HG03139 (cell line): Measurements from ENCODE around the gene HERPUD2.

Experiments
- ATAC-seq: cut with Tn5 transposase; IDR thresholded peaks from one replicate; pipeline ENCODE4 v1.9.1; 2021; ENCODE audit not compliant: unreplicated experiment

Gene HERPUD2, protein sequence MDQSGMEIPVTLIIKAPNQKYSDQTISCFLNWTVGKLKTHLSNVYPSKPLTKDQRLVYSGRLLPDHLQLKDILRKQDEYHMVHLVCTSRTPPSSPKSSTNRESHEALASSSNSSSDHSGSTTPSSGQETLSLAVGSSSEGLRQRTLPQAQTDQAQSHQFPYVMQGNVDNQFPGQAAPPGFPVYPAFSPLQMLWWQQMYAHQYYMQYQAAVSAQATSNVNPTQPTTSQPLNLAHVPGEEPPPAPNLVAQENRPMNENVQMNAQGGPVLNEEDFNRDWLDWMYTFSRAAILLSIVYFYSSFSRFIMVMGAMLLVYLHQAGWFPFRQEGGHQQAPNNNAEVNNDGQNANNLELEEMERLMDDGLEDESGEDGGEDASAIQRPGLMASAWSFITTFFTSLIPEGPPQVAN

DNA sequence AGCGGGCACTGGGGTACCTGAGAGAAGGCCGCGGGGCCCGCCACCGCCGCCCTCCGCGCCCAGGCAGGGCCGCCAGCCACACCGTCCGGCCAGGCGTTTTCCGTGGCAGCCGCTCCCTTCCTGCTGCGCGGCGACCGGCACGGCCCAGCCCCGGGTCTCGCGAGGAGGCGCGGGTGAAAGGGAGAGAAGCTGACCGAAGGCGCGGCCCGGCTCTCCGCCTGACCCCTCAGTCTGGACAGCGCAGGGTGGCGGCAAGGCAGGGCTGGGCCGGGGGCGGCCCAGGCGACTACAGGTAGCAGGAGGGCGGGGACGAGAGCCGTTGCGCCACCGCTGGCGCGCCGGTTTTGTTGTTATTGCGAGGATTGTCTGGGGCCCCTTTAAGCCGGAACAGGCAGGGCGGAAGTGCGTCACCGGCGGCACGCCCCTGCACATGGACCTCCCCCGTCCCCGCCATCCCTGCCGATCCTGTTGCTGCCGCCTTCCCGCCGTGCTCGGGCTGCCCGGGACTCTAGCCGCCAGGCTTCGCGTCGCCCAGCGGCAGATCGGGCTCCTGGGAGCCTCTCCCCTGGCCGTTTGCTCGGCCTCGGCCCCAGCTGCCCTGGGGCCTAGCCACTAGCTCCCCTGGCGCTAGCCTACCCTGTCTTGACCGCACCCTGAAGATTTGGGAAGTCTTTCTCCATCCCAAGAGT, at the start of gene HERPUD2:
HERPUD2 (minus strand) TSS at position 352 of the 689 bp plus-strand sequence. CDS start 805 bp downstream, outside the sequence.
- ATAC-seq, result peak; percentile 83

DNA sequence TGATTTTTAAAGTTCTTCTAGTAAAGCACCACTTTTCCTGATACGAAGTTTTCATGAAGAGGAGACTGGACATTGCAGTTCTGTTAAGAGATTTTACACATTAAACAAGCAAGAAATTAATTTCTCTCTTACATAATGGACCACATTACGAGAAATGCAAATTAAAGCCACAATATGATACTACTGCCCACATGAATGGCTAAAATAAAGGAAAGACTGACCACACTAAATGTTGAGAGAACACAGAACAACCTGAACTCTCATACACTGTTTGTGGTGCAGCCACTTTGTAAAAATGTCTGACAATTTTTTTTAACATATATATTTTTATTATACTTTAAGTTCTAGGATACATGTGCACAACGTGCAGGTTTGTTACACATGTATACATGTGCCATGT, 44.0 kb upstream of the HERPUD2 start:
- ATAC-seq, result no peak

DNA sequence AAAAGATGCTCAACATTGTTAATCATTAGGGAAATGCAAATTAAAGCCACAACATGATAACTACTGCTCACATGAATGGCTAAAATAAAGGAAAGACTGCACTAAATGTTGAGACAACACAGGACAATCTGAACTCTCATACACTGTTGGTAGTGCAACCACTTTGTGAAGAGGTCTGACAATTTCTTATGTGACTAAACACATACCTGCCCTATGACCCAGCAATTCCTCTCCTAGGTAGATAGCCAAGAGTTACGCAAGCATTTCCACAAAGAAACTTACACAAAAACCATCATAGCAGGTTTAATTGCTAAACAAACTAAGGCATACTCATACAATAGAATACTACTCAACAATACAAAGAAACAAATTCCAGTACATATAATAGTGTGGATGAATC, 41.8 kb upstream of the HERPUD2 start:
- ATAC-seq, result no peak

DNA sequence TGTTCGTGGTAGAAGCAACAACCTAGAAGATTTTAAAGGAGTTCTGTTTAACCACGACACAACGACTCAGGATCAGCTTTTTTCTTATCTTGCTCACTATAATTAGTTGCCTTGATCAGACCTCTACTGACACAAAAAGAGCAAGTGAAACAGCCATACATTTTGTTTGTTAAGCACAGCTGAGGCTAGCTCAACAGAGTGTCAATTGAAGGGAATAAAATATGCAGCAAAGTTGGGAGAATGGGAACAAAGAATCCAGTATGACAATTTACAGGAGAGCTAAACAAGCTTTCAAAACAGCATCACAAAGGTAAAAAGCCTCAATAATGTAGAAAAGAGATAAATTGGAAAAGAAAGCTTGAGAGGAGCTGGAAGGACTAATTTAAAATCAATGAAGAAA, 40.5 kb upstream of the HERPUD2 start:
- no peak for ATAC-seq

DNA sequence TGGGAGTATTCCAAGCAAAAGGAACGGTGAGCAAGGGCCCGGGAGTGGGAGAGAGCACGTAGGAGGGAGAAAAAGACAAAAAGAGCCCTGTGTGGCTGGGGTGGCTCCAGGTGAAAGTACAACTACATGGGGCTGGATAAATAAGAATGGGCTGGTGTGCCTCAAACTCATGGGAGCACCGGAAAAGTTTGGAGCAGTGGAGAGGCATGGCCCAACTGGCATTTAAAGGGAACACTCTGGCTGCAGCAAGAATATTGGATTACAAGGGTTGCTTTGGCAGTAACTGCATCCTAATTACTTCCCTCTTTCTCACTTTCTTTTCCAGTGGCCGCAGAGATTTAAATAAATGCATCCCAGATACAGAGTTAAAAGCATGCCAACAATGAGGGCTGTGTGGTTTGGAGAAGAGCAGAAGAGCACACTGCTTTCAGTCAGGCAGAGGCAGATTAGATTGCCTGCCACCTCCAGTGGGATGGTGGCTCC, 39.1 kb upstream of the HERPUD2 start:
- no peak for ATAC-seq

DNA sequence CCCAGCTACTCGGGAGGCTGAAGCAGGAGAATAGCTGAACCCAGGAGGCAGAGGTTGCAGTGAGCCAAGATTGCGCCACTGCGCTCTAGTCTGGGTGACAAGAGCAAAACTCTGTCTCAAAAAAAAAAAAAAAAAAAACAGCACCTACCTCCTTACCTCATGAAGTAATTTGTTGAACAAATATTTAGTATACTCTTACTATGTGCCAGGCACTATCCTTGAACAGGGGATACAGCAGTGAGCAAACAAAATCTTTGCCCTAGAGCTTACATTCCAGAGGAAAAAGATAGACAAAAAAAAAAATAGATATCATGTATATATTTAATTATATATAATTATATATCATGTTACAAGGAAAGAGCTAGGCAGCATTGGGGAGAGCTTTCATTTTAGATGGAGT, 36.4 kb upstream of the HERPUD2 start:
- no peak for ATAC-seq

DNA sequence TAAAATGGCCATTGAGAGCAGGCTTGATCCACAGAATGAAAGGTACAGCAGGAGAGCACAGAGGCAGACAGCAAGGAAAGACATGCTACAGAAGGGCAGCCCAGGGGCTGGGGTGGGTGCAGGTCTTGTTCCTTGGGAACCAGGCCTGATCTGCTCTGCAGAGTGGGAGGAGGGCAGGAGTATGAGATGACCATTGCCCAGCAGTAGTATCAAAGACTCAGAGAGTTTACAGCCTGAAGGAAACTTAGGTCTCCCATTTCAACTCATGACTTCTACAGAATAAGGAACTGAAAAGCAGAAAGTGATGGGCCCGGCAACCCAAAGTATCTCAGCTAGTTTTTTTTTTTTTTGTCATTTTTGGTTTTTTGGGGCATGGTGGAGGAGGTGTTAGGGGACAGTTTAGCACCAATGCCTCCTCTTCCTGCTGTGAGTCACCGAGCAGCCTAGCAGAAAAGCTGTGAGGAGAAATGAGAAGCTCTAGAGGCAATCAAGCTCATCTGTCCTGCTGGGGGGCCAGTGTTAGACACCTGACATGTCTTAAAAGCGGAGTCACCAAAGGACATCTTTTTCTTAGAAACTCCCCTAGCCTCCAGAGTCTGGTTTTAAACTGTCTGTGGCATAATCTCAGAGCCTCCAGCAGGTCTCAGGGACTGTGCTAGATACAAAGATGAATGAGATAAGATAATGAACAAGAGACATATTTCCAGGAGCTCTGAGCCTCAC, 34.3 kb upstream of the HERPUD2 start:
- ATAC-seq, result peak; percentile 51

DNA sequence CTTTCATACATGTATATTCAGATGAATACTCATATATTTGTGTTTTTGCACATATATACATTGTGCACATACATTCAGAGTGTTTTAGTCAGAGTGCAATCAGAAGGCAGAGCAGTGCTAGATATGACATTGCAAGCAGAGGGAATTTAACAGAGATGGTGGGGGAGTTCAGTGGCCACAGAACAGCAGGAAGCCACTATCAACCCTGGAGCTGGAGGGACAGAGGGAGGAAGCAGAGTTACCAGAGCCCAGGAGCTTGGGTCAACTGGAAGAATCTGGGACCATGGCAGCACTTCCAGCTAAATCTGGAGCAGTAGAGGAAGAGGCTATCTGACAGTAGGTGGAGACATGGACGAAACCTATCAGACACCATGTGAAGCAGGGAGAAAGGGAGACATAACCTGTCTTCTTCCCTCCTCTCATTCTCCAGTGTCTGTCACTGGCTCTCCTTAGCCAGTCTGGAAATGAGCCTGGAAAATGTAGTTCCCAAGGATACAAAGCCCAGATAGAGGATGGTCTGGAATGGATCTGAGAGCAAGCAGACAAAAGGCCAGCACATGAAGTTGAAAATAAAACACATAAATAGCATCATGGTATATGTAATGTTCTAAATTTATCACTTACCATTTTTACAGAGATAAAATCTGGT, 33.6 kb upstream of the HERPUD2 start:
- ATAC-seq, result no peak

DNA sequence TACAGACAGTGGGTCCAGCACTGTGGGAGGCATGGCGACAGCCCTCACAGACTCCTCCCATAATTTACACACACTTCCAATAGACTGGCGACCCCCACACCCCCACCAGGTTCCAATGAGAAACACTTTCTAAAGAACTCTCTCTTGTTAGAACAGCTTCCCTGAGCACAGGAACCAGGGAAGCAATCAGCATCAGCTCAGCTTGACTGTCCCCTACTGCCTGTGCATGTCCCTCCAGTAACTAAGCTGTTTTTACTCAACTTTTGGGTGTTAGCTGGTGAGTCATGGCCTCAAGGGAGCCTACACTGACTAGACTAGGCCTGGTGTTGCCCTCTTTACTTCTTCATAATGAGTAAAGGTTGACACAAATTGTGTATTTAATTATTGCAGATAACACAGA, 32.6 kb upstream of the HERPUD2 start:
- no peak for ATAC-seq

DNA sequence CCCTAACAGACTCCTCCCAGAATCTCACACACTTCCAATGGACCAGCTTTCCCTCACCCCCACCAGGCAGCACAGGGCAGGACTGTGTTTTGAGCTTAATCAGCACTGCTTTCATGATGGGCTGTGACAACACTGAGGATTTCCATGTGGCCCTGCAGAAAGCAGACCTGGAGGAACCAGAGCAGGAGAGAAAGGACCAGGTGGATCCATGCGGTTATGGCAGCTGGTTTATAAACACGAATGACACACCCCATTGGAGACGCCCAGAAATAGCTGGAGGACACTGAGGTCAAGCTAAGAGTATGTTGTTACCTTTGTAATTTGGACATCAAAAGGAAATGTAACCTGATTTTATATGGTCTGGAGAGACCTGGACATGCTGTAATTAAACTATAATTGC, 31.7 kb upstream of the HERPUD2 start:
- no peak for ATAC-seq

DNA sequence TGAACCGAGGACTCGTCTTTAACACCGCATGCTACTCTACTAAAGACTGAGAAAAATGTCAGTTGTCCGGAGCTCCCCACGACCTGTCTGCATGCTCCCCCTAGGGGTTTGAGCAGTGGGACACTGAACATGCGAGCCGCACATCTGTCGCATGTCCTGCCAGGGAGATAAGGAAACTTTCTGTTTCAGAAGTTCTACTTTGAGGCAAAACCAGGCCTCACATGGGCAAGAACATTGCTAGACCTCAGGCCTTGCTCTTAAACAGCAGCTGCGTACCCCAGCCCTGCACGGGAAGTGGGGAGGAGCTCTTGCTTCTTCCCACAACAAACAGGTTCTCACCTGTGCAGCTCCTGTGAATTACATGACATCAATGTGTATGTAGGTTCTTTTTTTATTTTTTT, 30.3 kb upstream of the HERPUD2 start:
- peak; percentile 40 for ATAC-seq

DNA sequence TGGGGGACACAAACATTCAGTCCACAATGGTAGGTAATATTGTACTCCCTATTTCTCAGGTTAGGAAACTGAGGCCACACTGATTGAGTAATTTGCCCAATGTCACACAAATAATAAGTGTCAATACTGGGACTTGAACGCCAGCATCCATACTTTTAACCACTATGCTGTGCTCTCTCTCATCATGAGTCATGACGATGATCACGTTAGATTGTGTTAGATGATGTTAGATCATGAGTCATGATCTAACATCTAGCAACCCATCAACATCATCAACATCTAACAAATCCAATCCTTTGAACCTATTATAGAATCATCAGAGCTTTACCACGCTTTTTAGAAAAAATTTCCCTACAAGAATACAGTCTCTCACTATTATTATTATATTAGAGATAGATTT, 28.1 kb upstream of the HERPUD2 start:
- ATAC-seq, result no peak

DNA sequence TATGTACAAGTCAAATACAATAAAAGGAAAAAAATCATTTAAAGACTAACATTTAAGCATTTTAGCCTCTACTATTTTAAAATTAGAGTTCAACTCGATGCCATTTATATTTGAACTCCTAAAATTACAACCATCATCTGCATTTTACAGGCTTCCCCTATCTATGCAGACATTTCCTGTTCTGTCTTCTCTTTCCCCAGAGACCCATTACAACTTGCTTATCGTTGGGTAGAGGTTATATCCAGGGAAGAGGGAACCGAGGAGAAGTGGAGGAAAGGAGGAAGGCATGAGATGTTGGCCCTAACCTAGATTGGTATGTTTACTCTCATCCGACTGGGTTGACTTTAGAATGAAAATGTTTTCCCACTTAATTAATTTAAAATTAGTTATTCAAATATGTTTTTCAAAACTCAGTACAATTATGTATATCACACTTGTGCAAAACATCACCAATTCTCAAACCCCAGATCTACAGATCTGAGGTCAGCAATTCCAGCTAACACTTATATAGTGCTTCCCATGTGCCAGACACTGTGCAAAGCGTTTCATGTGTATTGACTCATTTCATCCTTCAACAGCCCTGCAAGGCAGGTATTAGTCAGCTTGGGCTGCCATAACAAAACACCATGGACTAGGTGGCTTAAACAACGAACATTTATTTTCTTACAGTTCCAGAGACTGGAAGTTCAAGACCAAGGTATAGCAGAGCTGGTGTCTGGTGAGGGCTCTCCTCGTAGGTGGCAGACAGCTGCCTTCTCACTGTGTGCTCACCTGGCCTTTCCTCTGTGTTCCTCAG, 27.3 kb upstream of the HERPUD2 start:
- ATAC-seq, result no peak

DNA sequence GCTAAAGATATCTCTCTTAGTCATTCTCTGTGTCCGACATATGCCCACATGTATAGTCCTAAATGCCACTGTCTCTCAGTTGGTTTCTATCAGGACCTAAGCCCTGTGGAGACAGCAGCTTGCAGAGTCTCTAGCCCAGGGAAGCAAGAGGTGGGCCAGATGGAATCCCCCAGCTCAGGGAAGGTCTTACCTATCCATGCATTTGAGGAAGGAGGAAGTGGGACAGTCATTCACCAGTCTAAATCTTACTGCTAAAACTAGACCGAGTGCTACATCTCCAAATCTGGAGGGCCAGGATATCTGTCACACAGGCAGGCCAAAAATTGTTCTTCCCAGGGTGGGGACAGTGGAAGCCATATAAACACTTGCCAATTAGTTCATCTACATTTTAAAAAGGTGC, 26.4 kb upstream of the HERPUD2 start:
- ATAC-seq, result no peak

DNA sequence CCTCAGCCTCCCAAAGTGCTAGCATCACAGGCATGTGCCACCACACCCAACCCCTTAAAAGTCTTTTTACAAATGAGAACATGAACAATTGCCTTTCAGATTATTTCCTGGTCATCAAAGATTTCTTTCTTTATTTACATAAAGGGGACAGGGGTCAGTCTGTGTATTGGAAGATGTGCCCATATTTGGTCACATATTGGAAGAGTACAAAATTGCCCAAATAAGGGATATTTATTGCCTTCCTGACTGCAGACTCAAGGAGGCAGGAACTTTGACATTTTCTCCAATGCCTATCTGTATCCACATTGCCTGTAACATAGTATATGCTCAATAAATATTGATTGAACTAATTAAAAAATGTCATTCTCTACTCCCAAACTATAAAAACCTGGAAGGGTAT, 25.9 kb upstream of the HERPUD2 start:
- no peak for ATAC-seq

DNA sequence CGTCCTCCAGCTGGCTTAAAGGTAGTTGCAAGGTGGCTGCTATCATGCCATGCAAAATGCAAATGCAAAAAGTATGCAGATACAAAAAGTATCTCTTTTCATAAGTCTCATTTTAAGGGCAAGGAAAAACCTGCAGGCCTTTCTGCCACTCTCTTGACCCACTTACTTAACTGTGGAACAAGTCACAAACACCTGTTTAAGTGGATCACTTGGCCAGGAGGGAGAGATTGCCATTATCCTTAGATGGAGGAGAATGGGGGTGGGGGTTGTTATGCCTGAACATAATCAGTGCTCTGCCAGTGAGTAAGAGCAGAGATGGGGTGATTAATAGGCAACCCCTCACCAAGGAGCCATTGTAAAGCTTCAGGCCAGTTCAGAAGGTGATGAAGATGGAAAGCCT, 25.1 kb upstream of the HERPUD2 start:
- ATAC-seq, result no peak

DNA sequence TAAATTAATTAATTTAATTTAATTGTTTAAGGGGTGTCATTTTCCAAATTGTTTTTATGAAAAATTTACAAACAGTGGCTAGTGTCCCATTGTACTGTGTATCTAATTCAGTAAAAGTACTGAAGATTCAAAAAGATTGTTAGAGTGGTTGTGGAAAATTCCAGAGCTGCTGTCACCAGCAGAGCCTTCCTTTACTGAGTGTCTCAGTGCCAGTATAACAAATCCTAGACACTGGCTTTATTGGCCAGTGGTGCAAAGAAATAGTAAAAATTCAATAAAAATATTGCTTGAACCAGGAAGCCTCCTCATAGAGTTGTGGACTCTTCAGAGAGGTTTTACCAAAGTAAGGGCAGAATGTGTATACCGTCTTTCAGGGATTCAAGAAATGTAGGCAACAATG, 23.1 kb upstream of the HERPUD2 start:
- no peak for ATAC-seq

DNA sequence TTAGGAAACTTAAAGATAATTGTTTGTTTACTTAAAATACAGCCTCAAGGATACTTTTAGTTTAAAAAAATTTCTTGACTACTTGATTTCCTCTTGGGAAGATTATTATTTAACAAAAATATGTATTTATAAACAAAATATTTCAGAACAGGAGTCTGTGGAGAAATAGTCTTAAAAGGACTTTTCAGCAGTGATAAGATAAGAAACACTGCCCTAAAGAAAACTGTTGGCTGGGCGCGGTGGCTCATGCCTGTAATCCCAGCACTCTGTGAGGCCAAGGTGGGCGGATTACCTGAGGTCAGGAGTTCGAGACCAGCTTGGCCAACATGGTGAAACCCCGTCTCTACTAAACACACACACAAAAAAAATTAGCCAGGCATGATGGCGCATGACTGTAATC, 22.6 kb upstream of the HERPUD2 start:
- no peak for ATAC-seq

DNA sequence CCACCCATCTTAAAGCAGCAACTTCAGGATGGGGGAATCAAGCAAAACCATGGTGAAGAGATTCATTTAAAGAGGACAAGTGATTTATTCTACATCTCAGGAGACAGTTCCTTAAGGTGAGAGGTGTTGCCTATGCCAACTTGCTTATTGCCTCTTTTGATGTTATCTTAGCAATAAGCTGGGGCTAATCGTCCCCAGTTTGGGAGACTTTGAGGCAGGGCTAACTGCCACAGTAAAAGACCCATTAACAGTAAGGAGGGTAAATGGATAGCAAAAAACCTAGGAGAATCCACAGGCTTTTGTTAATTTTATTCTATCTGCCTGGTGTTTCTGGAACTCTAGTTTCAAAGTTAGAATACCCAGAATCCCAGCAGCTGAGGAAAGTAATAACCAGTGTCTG, 22.1 kb upstream of the HERPUD2 start:
- ATAC-seq, result no peak

DNA sequence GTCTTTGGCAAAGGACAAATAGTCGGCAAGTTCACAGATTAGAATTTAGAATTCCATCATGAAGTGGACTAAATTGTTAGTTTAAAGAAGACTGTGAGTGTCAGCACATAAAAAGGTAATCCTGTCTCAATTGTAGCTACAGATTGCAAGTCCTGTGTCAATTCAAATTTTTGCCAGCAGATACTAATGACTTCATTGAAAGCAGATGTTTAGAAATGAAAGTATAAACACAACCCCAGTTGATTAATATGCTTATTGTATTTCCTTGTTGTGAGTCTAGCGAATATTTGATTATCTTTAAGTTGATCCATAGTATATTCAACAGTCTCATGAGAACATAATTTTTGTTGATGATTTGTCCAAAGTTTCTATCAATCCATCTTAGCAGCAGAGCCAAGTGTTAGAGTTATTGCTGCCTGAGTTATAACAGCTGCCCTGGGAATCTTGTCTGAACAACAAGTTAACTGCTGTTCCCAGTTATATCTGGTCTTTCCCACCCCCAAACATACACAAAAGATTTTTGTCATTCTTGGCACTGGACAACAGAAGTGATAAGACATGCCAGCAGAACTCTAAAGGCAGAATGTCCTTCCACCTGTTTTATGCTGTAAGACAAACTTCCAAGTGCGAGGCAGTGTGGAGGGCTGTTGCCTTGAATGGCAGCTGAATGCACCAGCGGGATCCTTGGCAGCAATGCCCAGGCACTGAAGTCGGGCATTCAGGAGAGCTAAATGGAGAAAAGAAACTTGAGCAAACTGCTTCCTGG, 21.3 kb upstream of the HERPUD2 start:
- ATAC-seq, result no peak
